Inferior parietal cortex (tissue), 1 donor: ENCODE results near the gene S1PR1.
"Not testable (repeated sequence)": the region's sequence is repeated elsewhere in the genome, so short reads cannot be mapped to it uniquely, and the experiment has no call there.

Experiments used
- DNase-seq: peaks from one replicate; pipeline ENCODE4 v3.0.0-alpha.2; 2016; ENCODE audit errors: extremely low spot score

The S1PR1 gene

DNA sequence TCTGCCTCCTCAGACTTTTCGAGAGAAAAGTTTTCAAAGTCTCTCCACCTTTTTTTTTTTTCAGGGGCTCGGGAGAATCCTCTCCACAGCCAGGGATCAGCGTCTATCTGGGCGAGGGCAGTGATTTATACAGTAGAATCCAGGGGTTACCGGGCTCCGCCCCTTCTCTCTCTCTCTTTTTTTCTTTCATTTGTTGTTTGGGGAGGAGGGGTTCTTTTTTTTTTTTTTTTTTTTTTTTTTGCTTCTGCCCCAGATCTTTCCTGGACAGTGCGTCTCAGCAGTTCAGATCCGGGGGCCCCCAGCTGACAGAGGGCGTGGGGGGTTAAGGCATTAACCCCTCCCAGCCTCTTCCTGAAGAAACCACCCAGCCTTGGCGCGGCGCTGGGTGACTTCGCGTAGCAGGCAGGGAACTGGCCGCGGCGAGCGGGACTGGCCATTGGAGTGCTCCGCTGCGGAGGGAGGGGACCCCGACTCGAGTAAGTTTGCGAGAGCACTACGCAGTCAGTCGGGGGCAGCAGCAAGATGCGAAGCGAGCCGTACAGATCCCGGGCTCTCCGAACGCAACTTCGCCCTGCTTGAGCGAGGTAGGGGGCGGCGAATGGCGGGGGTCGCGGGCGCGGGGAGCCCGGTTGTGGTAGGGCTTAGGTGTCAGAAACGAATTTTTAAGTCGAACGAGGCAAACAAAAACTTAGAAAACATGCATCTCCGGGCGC lies at the start of gene S1PR1:
S1PR1 (plus strand) TSS at position 504 of the 713 bp plus-strand sequence. CDS start 1,966 bp downstream, outside the sequence.
- DNase-seq, result no peak

DNA sequence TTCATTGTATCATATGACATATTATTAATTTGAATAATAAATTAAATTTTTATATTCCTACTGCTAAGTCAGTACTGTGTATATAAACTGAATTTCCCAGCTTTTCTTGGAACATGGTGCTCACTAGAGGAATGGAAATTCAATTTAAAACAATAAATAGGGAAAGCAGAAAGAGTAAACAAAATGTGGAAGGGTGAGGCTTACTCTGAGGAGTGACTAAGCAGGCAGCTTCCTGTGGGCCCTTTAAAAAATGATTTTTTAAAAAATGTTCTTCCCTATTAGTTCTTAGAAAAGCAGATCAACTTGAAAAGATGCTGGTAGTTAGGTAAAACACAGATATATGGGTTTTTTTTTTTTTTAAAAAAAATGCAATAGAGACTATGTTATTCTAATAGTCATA lies 49.5 kb upstream of the S1PR1 start:
- DNase-seq, result no peak

DNA sequence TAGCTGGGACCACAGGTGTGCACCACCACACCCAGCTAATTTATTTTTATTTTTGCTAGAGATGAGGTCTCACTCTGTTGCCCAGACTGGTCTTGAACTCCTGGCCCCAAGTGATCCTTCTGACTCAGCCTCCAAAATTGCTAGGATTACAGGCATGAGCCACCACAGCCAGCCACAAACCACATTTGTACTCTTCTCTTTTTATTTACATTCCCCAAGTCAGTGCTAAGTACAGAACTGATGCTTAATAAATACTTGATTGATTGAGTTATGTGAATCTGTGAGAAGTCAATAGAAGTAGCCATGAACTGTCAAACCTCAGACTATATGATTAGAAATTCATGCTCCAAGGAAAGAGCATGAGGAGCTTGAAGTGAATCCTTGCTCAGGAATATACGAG lies 48.5 kb upstream of the S1PR1 start:
- DNase-seq, result no peak

DNA sequence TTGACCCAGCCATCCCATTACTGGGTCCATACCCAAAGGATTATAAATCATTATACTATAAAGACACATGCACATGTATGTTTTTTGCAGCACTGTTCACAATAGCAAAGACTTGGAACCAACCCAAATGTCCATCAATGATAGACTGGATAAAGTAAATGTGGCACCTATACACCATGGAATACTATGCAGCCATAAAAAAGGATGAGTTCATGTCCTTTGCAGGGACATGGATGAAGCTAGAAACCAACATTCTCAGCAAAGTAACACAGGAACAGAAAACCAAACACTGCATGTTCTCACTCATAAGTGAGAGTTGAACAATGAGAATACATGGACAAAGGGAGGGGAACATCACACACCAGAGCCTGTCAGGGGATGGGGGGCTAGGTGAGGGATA lies 47.9 kb upstream of the S1PR1 start:
- DNase-seq, result not testable (repeated sequence)

DNA sequence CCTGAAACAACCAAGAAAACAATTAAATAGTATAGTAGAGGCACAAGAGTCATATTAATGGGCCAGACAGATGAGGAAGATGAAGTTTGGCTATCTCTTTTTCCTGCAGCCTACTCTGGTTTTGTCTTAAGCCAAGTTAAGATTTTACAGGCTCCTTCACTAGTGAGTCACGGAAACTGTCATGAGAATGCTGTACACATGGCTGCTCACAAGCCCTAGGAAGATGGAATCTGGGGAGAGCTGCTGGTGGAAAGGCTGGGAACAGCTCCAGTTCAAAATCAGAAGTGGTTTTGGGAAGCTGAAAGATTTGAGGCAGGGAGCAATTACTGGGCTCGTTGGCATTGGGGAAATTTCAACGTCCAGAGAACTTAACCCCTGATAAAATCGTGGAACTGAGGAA lies 46.4 kb upstream of the S1PR1 start:
- no peak for DNase-seq

DNA sequence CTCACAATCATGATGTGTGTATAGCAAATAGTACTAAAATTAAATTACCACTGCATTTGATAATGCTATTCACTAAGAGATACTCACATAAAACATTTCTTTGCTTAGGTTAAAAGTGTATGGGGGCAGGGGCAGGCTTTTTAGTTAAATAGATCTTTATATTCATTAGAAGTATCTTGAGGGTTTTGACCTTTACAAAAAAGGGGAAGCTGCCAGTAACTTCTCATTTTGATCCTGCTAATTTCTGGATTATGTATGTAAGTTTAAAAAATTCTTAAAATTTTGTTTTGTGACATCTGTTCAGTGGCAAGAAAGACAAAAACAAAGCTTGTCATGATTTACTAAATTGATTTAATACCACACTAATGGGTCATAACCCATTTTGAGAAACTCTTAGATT lies 45.8 kb upstream of the S1PR1 start:
- no peak for DNase-seq

DNA sequence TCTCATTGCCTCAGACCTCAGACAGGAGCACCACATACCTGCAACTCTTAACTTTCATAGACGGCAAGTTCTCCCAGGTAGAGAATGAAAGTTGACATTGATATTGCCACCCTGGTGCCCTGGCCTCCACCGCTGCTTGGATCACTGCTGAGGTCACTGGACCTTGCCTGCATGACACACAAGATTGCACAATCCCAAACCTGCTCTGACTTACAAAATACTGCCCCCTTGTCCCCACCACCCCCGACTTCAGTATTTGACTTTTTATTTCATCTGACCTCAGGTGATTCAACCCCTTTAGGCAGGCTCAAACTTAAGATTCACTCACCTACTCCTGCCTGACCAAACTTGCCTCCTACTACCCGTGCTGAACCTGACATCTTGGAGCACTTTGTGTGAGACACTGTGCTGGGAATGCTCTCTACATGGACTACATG lies 43.1 kb upstream of the S1PR1 start:
- no peak for DNase-seq

DNA sequence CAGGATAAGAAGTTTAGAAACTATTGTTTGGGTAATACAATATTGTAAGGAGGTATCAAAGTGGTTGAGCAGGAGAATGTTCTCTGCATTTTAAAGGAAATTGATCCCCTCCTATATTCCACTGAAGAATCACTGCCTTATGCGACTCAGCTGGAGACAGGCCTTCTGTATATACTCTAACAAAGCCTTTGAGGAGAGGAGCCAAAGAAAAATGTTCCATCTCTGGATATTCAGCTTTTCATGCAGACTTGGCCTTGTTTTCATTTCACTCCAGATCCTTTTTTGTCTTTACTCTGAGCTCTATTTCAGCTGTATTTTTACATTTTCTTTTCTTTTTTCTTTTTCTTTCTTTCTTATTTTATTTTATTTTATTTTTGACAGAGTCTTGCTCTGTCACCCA lies 42.1 kb upstream of the S1PR1 start:
- DNase-seq, result no peak

DNA sequence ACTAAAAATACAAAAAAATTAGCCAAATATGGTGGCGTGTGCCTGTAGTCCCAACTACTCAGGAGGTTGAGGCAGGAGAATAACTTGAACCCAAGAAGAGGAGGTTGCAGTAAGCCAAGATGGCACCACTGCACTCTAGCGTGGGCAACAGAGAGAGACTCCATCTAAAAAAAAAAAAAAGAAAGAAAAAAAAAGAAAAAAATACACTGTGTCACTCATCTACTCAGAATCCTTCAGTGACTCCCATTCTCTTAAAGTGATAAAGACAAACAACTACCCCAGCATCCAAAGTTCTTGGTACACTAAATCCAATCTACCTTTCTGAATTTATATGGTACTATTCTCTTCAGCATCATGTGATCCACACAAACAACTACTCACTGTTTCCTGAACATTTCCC lies 40.2 kb upstream of the S1PR1 start:
- no peak for DNase-seq

DNA sequence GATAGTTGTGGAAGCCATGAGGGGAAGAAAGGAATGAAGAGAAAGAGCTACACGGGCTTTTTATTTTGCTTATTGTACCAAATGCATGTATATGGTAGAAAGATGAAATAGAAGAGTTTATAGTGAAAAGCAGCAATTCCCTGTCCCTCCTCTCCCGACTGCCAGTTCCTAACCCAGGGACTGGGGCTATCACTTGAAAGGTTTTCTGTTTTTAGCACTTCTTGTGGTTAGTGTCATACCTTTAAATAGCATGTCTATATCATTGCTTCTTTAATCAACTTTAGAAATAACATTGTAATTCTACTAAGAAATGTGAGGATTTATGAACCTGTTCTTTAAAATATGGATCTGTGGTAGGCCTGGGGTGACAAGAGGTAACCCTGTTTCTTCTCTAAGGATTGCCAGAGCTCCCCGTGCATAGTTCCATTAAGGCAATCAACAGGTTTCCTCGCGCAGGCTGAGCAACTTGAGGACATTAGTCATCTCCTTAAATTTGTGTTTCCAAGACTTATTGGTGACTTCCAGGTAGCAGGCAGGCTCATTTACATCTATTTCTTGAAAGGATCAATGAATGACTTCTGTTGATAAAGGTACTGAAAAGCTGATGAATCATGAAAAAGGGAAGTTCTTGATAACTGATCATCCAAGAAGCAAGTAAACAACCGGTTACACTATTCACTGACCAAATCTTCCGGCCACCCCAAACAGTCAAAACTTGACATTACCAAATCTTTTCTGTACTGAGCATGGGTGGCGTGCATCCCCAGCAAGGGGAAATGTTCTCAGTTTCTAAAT lies 37.8 kb upstream of the S1PR1 start:
- no peak for DNase-seq

DNA sequence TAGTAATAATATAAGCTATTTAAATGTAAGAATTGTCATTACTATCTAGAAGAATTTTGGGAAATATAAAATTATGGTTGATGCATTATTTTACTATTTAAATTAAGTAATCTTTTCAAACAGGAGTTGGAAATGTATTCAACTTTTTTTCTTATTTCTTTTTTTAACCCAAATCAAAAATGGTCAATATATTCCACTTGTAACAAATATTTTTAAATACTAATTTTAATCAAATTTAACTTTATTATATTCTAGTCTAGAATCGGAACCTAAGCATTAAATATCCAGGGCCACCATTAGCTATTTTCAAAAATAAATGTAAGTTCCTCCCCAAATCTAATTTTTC lies 37.2 kb upstream of the S1PR1 start:
- DNase-seq, result no peak

DNA sequence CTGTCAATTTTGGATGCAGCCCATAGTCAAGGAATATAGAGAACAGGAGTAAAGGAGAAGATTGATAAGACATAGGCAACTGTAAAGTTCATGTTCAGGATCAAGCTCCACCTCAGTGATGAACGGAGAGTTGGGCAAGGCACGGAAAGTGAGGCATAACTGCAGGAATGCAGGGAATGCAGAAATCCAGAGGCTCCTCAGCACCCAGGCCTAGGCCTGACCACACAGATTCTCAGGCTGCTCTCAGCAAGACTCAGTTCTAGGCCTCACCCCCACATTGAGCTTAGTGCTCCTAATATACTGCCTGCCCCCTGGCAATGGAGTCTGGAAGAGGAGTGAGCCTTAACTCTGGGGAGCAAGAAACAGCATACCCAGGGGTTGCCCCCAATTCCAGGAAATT lies 36.3 kb upstream of the S1PR1 start:
- no peak for DNase-seq

DNA sequence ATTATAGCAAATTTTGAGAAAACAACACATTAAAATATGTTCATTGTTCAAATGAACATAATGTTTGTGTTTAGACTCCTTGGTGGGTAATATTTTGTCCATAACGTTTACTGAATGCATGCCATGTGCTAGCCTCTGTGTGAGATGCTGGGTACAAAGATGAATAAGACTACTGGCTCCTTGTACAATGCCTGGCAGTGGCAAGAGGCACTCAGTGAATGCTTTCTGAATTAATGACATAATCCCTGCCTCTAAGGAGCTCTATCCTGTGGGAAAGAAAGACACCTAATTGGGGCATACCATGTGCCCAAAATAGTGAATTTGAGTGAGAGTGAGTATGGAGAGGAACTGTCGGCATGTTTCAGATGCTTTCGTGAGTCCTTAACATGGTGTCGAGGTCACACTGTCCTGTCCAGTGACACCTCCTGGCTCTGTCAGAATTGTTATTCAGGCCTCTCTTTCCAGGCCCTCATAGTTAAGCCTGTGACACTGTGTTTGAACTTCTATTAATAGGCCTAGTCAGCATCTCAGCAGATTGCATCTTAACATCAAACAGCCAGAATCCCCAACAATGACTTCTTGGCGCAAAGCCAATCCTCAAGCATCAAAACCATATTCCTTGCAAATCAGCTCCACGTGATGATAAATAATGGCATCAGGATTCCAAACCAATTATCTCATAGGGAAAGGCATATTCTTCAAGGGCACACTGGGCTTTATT lies 32.8 kb upstream of the S1PR1 start:
- no peak for DNase-seq

DNA sequence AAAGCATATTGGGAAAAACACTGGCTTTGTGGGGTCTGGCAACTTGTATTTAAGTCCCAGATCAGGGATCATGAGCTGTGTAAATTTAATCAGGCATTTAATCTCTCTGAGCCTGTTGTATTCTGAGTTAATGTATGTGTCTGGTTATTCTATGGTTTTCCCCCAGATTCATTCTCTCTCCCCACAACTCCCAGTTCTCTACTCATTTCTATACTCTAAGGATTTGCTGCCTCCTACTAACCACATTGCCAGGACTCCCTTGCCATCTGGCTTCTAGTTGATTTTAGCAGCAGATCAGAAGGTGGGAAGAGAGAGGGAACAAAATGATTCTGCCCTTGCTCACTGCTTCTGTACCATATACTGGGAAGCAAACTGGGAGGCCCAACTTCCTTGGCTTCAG lies 31.4 kb upstream of the S1PR1 start:
- DNase-seq, result peak; percentile 52

DNA sequence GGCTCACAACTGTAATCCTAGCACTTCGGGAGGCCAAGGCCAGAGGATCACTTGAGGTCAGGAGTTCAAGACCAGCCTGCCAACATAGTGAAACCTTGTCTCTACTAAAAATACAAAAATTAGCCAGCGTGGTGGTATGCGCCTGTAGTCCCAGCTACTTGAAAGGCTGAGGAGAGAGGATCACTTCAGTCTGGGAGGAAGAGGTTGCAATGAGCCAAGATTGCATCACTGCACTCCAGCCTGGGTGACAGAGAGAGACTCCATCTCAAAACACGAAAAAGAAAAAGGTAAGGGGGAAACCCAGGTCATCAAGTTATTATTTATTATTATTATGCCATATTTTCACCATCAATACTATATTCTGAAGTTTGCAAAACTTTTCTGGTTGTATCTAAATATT lies 30.7 kb upstream of the S1PR1 start:
- not testable (repeated sequence) for DNase-seq

DNA sequence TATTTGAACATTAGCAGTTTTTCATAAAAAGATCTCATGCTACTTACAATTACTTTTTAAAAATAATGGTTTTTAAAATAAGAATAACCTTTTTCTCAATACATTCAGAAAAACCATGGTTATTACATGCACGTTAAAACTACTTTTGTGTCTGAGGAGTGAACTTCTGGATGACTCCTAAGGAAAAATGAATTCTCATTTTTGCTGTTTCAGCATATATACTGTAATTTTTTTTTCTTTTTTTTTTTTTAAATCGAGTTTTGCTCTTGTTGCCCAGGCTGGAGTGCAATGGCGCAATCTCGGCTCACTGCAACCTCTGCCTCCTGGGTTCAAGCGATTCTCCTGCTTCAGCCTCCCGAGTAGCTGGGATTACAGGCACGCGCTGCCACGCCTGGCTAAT lies 29.5 kb upstream of the S1PR1 start:
- DNase-seq, result not testable (repeated sequence)

DNA sequence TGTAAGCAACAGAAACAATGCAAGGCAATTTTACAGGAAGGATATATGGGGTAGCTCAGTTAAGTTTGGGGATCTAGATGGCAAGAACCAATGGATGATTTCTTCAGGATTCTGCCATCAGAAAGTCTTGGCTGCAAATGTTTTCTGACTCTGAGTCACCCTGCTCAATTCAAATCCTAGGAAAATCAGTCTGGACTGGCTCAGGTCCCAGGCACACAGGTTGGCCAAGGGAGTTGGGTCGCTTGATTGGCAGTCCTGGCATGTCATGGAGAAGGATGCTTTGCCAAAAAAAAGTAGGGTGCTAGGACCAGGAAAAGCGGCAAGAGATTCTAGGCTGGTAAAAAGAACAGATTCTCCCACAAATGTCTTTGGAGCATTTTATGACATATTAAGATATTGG lies 28.9 kb upstream of the S1PR1 start:
- peak; percentile 29 for DNase-seq

DNA sequence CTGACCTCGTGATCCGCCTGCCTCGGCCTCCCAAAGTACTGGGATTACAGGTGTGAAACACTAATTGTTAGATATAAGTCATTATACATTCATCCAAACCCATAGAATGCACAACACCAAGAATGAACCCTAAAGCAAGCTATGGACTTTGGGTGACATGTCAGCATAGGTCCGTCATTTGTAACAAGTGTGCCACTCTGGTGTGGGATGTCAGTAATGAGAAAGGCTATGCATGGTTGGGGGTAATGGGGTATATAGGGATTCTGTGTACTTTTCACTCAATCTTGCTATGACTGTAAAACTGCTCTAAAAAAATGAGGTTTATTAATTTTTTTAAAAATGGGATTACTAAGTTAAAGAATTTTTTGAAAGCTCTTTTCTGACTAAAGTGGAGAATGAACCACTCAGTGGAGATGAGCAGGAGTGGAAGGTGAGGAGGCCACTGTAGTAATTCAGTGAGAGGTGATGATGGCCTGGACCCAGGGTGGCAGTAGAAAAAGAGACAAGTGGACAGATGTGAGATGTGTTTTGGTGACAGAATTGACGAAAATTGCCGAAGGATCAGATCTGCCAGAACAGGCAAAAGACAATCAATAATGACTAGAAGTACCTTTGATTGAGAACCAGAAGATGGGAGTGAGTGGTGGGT lies 21.3 kb upstream of the S1PR1 start:
- DNase-seq, result no peak

DNA sequence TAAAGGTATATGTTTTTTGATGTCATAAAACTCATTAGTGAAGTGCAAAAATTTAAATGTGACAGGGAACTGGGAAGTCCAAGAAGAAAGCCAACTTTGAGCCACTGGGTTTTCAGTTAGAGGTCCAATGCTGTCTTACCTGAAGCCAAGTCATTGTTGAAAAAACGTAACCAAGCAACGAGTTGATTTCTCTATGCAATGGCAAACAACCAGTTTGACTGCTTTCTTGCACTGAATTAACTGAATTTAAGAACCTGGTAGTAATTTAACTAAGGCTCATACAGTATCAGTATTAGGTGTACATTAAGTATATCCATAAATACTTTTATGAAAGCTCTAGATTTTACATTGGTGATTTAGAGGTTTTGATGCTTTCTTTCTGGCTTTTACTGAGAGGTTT lies 20.2 kb upstream of the S1PR1 start:
- DNase-seq, result no peak

DNA sequence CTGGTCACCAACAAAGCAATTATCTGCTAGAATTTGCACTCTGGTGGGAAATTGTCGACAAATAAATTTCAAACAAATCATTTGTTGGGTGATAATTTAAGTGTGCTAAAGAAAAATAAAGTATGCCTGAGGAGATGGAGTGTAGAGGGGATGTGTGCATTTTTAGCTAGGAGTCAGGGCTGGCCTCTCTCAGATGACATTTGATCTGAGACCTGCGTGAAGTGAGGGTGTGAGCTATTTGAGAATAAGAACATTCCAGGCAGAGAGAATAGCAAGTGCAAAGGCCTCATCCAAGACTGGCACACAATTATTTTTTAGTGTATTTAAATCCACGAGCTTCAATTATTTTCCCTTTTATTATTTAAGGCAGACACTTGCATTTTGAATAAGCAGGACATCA lies 19.7 kb upstream of the S1PR1 start:
- DNase-seq, result no peak

DNA sequence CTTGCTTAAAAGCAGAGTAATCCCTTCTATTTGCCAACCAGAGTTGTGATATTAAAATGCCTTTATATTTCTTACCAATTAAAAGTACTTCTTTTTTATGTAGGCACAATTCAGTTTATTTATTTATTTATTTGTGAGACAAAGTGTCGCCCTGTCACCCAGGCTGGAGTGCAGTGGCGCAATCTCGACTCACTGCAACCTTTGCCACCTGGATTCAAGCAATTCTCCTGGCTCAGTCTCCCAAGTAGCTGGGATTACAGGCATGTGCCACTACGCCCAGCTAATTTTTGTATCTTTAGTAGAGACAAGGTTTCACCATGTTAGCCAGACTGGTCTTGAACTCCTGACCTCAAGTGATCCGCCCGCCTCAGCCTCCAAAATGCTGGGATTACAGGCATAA lies 17.9 kb upstream of the S1PR1 start:
- not testable (repeated sequence) for DNase-seq
